22Rv1 (cell line): ENCODE measurements around the gene KRTAP5-1.
A peak's percentile ranks its signal among the peaks of the same experiment; 100 is the strongest.
"Not testable (repeated sequence)": the region's sequence is repeated elsewhere in the genome, so short reads cannot be mapped to it uniquely, and the experiment has no call there.

Source experiments
- H3K27ac ChIP-seq: fragments of 450-650 bp; 2 replicates; pipeline ENCODE4 v1.5.1; 2017
- CTCF ChIP-seq: fragments of 450-650 bp; IDR thresholded peaks from 2 replicates; pipeline ENCODE4 v1.5.1; 2017; ENCODE audit warnings: mild to moderate bottlenecking
- ZFX ChIP-seq: fragments of 450-650 bp; IDR thresholded peaks from 2 replicates; pipeline ENCODE4 v1.6.1; 2017; ENCODE audit warnings: antibody characterized with exemption, borderline replicate concordance

The KRTAP5-1 gene

DNA sequence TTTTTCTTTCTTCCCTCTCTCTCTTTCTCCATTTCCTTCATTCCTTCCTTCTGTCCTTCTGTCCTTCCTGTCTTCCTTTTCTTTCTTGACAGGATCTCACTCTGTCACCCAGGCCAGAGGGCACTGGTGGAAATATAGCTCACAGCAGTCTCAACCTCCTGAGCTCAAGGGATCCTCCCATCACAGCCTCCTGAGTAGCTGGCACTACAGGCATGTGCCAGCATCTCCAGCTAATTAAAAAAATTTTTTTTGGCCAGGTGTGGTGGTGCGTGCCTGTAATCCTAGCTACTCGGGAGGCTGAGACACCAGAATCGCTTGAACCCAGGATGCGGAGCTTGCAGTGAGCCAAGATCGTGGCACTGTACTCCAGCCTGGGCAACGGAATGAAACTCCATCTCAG lies 8.3 kb downstream of the KRTAP5-1 start:
- TF ChIP-seq CTCF, result no peak
- no peak for TF ChIP-seq ZFX
- no peak overlapping the region for H3K27ac ChIP-seq

- H3K27ac ChIP-seq, result not testable (repeated sequence)
These were observed 9.3 kb downstream of the KRTAP5-1 start for GRCh38 chr11:1575756-1576155.

- TF ChIP-seq ZFX (no peak), CTCF (no peak; the same call in none of the 2 replicates)
- H3K27ac ChIP-seq, result peak overlapping the region; percentile 94
These were observed 10.2 kb downstream of the KRTAP5-1 start for GRCh38 chr11:1574933-1575242.

- peak overlapping the region; percentile 94 for H3K27ac ChIP-seq
- no peak for TF ChIP-seq ZFX
- TF ChIP-seq CTCF, result peak; percentile 97
These were observed 10.7 kb downstream of the KRTAP5-1 start for GRCh38 chr11:1574238-1574932.

GRCh38 chr11:1573903-1574237 lies 11.2 kb downstream of the KRTAP5-1 start:
- TF ChIP-seq CTCF (no peak), ZFX (no peak)
- peak overlapping the region; percentile 94 for H3K27ac ChIP-seq

DNA sequence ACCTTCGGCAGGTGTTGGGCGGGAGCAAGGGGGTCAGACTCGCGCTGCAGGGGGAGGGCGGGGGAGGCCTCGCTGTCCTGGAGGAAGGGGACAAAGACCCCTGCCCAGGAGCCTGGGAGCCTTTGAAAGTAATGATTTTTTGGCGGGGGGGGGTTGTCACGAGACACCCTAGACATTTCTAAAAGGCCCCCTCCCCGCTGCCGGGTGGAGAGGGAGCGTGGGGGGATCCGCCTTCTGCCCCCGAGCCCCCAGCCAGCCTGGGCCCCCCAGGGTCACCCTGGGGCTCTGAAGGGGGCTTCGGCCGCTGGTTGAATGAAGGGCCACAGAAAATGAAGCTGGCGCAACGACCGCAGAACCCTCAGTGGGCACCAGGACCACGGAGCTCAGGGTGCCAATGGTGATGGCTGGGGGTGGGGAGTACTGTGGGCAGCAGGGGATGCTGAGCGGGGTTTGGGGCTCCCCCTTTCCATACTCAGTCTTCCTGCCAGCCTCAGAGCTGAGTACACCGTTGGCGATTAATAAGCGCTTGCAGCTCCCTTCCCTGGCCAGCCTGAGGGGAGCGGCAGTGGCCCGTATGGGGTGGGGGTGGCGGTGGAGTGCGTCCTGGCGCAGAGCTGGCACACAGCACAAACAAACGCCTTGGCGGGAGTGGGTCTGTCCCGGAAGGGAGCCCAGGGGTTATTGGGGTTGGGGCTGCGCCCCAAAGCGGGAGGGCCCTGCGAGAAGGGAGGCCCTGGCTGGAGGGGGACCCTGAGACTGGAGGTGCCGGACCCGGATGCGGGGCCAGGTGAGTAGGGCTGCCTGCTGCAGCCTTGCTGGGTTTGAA lies 11.8 kb downstream of the KRTAP5-1 start:
- TF ChIP-seq CTCF, result no peak
- TF ChIP-seq ZFX, result no peak
- H3K27ac ChIP-seq, result peak overlapping the region; percentile 94

- TF ChIP-seq ZFX (no peak), CTCF (no peak)
- H3K27ac ChIP-seq, result peak within 1 kb of the TSS; percentile 94
These were observed 12.6 kb downstream of the KRTAP5-1 start, which contains the start of gene DUSP8 for GRCh38 chr11:1572197-1573076. DUSP8 (minus strand) TSS chr11:1572271; CDS start chr11:1565826, 6,445 bp downstream.
